GM23338 (cell line): ENCODE data around the gene MIDN. TPM values are rescaled to one million over a fixed set of nuclear protein-coding genes. Genes with fewer than 3 reads are reported as not detected.
"Not testable (repeated sequence)": the region's sequence is repeated elsewhere in the genome, so short reads cannot be mapped to it uniquely, and the experiment has no call there.

Source experiments
- ATAC-seq: fragments of 200-7000 bp; cut with Tn5 transposase; 3 replicates; pipeline ENCODE4 v1.9.1; 2020
- DNase-seq: peaks from one replicate; pipeline ENCODE4 v3.0.0-alpha.2; 2015; ENCODE audit warnings: low spot score
- H2AFZ ChIP-seq: fragments of 200-600 bp; sonication (generic); 2 replicates; pipeline ENCODE4 v1.8.0; 2016; ENCODE audit warnings: antibody characterized with exemption, mild to moderate bottlenecking, moderate library complexity
- H3F3A ChIP-seq: fragments of 200-600 bp; sonication (generic); replicated peaks from 2 replicates; pipeline ENCODE4 v1.8.0; 2017; ENCODE audit warnings: antibody characterized with exemption, mixed run types, low read depth
- H3K27ac ChIP-seq: fragments of 200-600 bp; sonication (generic); 2 replicates; pipeline ENCODE4 v1.6.1; 2016; ENCODE audit warnings: low read depth
- H3K27me3 ChIP-seq: fragments of 200-600 bp; sonication (generic); 2 replicates; pipeline ENCODE4 v1.8.0; 2016; ENCODE audit warnings: mild to moderate bottlenecking, mixed run types, moderate library complexity; ENCODE audit not compliant: insufficient read depth
- H3K36me3 ChIP-seq: fragments of 200-600 bp; sonication (generic); 2 replicates; pipeline ENCODE4 v1.8.0; 2016; ENCODE audit warnings: mild to moderate bottlenecking; ENCODE audit not compliant: insufficient read depth
- H3K4me1 ChIP-seq: fragments of 200-600 bp; sonication (generic); 2 replicates; pipeline ENCODE4 v1.8.0; 2016; ENCODE audit warnings: mild to moderate bottlenecking, moderate library complexity; ENCODE audit not compliant: insufficient read depth
- H3K4me2 ChIP-seq: fragments of 200-600 bp; sonication (generic); 2 replicates; pipeline ENCODE4 v1.7.1; 2017; ENCODE audit warnings: mixed run types
- H3K4me3 ChIP-seq: fragments of 200-600 bp; sonication (generic); 2 replicates; pipeline ENCODE4 v1.6.1; 2016; ENCODE audit warnings: mixed run types
- H3K79me2 ChIP-seq: fragments of 200-600 bp; sonication (generic); replicated peaks from 2 replicates; pipeline ENCODE4 v1.8.0; 2017; ENCODE audit warnings: mild to moderate bottlenecking; ENCODE audit not compliant: insufficient read depth
- H3K9me2 ChIP-seq: fragments of 200-600 bp; sonication (generic); 2 replicates; pipeline ENCODE4 v1.8.0; 2017; ENCODE audit not compliant: insufficient read depth
- H4K20me1 ChIP-seq: fragments of 200-600 bp; sonication (generic); replicated peaks from 2 replicates; pipeline ENCODE4 v1.8.0; 2017; ENCODE audit warnings: mild to moderate bottlenecking; ENCODE audit not compliant: insufficient read depth
- H3K27ac Mint-ChIP-seq: 2 replicates; pipeline ENCODE4 v1.8.0; 2020; ENCODE audit warnings: inconsistent platforms, mild to moderate bottlenecking, moderate library complexity, mixed read lengths
- H3K27me3 Mint-ChIP-seq: 3 replicates; pipeline ENCODE4 v1.8.0; 2022; ENCODE audit warnings: low read depth, mild to moderate bottlenecking, moderate library complexity, mixed read lengths, inconsistent platforms; ENCODE audit not compliant: insufficient read depth, poor library complexity
- H3K36me3 Mint-ChIP-seq: 3 replicates; pipeline ENCODE4 v1.8.0; 2021; ENCODE audit warnings: low read depth, mild to moderate bottlenecking, inconsistent platforms, moderate library complexity, mixed read lengths
- H3K4me1 Mint-ChIP-seq: 3 replicates; pipeline ENCODE4 v1.8.0; 2020; ENCODE audit warnings: mild to moderate bottlenecking, inconsistent platforms, mixed read lengths
- H3K4me3 Mint-ChIP-seq: 3 replicates; pipeline ENCODE4 v1.8.0; 2021; ENCODE audit warnings: moderate library complexity, mild to moderate bottlenecking, inconsistent platforms, mixed read lengths
- H3K9me3 Mint-ChIP-seq: 3 replicates; pipeline ENCODE4 v1.8.0; 2020; ENCODE audit warnings: moderate library complexity, mild to moderate bottlenecking, inconsistent platforms, mixed read lengths
- EZH2 ChIP-seq: fragments of 200-600 bp; sonication (generic); IDR thresholded peaks from one replicate; pipeline ENCODE4 v1.8.0; 2017; ENCODE audit warnings: antibody characterized with exemption, mild to moderate bottlenecking, low read depth; ENCODE audit not compliant: unreplicated experiment
- STAT1 ChIP-seq: IDR thresholded peaks from one replicate; pipeline ENCODE4 v1.6.1; 2016; ENCODE audit warnings: antibody characterized with exemption; ENCODE audit not compliant: unreplicated experiment
- ZNF114 ChIP-seq: fragments of 250-450 bp; sonication (Bioruptor Pico); IDR thresholded peaks from 2 replicates; pipeline ENCODE4 v1.5.0; 2020; ENCODE audit warnings: mild to moderate bottlenecking, moderate library complexity
- ZNF331 ChIP-seq: fragments of 250-450 bp; sonication (Bioruptor Pico); IDR thresholded peaks from 2 replicates; pipeline ENCODE4 v1.5.0; 2020; ENCODE audit warnings: low read depth, mild to moderate bottlenecking, moderate library complexity
- polyA plus RNA-seq: library from polyadenylated mRNA; unstranded; fragments of >200 nt; fragmentation: Nextera tagmentation; extraction: Ambion mirVana; gene quantifications from 2 replicates; pipeline ENCODE4 v1.2.1, GENCODE V29; 2016
- total RNA-seq: library from RNA; depleted of rRNA; stranded (reverse); fragments of >200 nt; shearing (Covaris generic); gene quantifications from 2 replicates; pipeline ENCODE4 v1.2.3, GENCODE V29; 2014
- TF ChIP-seq, protein P1 (sequence below): IDR thresholded peaks from one replicate; pipeline ENCODE4 v1.6.1; 2018; ENCODE audit warnings: antibody characterized with exemption; ENCODE audit not compliant: unreplicated experiment
- TF ChIP-seq, protein P2 (sequence below), 2 experiments: fragments of 200-600 bp in 1 of 2; sonication (generic) in 1 of 2; conservative IDR thresholded peaks; 2 replicates each; pipeline versions ENCODE4 v1.5.1 to v1.6.1; 2016 to 2017; ENCODE audit warnings: antibody characterized with exemption in 2 of 2, low read depth in 2 of 2, mild to moderate bottlenecking in 2 of 2, moderate library complexity in 1 of 2

MIDN gene
- total and polyA plus RNA-seq, 2 experiments from 2014 or later = 28.6 to 113 TPM

DNA sequence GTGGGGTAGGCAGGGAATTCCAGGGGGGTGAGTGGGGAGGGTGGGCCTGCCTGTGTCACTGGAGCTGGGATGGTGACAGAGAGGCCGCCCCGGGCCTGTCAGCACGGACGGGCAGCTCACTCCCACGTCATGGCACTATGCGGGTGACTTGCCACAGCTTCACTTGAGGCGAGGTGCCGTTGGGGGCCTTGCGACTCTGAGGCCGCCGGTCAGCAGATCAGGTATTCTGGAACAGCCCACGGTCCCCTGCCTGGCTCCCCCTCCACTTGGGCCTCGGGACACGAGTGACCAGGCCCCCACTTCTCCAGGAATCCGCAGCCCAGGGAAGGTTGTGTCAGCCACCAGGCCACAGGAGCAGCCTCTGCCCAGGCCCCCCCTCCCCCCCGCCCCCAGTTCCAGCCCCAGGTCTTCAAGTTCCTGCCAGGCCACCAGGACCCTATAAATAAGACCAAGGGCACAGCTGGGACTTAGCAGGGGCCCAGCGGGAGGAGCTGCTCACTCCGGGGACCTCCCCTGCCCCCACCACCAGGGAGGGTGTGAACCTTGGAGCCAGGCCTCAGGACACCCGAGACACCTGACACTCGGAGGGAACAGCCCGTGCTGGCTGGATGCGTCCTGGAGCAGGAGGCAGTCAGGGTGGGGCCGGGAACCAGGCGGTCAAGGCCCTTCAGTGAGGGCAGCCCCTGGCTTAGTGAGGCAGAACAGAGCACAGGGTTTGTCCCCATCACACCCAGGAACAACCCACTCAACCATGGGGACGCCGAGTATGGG lies 2.7 kb upstream of the MIDN start:
- Mint-ChIP-seq H3K27ac (no peak overlapping the region), H3K27me3 (peaks cover 8% of the 10 kb centered on the region), H3K36me3 (peaks cover 5% of the 10 kb centered on the region; the same call in 2 of the 3 replicates), H3K4me3 (no peak overlapping the region), H3K4me1 (peaks cover 8% of the 10 kb centered on the region; the same call in 2 of the 3 replicates), H3K9me3 (no peaks in the 10 kb centered on the region; the same call in 2 of the 3 replicates)
- DNase-seq (no peak), ATAC-seq (no peak)
- Histone ChIP-seq H3K27me3 (no peaks in the 10 kb centered on the region), H3K27ac (no peak overlapping the region), H4K20me1 (peaks cover 3% of the 10 kb centered on the region; the same call in 1 of the 2 replicates), H3F3A (peaks cover 18% of the 10 kb centered on the region), H3K79me2 (peaks cover 9% of the 10 kb centered on the region), H3K9me2 (no peaks in the 10 kb centered on the region), H3K4me1 (peaks cover 3% of the 10 kb centered on the region; the same call in 1 of the 2 replicates), H3K36me3 (no peaks in the 10 kb centered on the region), H3K4me3 (no peak overlapping the region), H3K4me2 (no peak overlapping the region), H2AFZ (no peak overlapping the region)
- no peak for TF ChIP-seq ZNF114
- TF ChIP-seq, protein P1, sequence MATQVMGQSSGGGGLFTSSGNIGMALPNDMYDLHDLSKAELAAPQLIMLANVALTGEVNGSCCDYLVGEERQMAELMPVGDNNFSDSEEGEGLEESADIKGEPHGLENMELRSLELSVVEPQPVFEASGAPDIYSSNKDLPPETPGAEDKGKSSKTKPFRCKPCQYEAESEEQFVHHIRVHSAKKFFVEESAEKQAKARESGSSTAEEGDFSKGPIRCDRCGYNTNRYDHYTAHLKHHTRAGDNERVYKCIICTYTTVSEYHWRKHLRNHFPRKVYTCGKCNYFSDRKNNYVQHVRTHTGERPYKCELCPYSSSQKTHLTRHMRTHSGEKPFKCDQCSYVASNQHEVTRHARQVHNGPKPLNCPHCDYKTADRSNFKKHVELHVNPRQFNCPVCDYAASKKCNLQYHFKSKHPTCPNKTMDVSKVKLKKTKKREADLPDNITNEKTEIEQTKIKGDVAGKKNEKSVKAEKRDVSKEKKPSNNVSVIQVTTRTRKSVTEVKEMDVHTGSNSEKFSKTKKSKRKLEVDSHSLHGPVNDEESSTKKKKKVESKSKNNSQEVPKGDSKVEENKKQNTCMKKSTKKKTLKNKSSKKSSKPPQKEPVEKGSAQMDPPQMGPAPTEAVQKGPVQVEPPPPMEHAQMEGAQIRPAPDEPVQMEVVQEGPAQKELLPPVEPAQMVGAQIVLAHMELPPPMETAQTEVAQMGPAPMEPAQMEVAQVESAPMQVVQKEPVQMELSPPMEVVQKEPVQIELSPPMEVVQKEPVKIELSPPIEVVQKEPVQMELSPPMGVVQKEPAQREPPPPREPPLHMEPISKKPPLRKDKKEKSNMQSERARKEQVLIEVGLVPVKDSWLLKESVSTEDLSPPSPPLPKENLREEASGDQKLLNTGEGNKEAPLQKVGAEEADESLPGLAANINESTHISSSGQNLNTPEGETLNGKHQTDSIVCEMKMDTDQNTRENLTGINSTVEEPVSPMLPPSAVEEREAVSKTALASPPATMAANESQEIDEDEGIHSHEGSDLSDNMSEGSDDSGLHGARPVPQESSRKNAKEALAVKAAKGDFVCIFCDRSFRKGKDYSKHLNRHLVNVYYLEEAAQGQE = no peak

DNA sequence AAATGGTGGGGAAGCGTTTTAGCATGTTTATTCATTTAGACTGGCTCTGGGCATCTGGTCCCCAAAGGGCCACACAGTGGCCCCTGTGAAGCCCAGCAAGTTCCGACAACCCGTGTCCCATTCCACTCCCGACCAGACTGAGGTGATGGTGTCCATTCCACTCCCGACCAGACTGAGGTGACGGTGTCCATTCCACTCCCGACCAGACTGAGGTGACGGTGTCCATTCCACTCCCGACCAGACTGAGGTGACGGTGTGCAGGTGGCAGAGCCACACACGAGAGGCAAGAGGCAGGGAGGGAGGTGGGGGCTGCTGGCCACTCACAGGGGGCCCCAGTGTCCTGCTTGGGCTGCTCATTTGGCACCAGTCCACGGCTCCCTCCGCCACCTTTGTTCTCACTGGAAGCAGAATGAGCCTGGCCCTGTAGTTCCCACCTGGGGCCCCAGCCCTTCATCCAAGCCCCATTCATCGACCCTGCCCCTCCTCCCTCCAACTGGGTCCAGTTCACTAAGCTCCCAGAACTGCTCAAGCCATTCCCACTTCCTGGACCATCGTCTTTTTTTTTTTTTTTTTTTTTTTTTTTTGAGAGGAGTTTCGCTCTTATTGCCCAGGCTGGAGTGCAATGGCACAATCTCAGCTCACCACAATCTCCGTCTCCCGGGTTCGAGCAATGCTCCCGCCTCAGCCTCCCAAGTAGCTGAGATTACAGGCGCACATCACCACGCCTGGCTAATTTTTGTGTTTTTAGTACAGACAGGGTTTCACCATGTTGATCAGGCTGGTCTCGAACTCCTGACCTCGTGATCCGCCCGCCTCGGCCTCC lies 1.9 kb upstream of the MIDN start:
- H3K27ac Mint-ChIP-seq, H3K9me3 Mint-ChIP-seq, H3K36me3 ChIP-seq, H3K9me2 ChIP-seq, H4K20me1 ChIP-seq, H3K4me3 ChIP-seq, H3K4me3 Mint-ChIP-seq, ATAC-seq, H3K4me2 ChIP-seq, H3K27me3 ChIP-seq, H3K4me1 Mint-ChIP-seq, H2AFZ ChIP-seq, H3K27ac ChIP-seq, DNase-seq, H3K4me1 ChIP-seq: not testable (repeated sequence)
- H3K27me3 Mint-ChIP-seq = peaks cover 13% of the 10 kb centered on the region
- Histone ChIP-seq H3F3A (peaks cover 13% of the 10 kb centered on the region), H3K79me2 (peaks cover 17% of the 10 kb centered on the region)
- H3K36me3 Mint-ChIP-seq = peaks cover 13% of the 10 kb centered on the region; the same call in 2 of the 3 replicates

DNA sequence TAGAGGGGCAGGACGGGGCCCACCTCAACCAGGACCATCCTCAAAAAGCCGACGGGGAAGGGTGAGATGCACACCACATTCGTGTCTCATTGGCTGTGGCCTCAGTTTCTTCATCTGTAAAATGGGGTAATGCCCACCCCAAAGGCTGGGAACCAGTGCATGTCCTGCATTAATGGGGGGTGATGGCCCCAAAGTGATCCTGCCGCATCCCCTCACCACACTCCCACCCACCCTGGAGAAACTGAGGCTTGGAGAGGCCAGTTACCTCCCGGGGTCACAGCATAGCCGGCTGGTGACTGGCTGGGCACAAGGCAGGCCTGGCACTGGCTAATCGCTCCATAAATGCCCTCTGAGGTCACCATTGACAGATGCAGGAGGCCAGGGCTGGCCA lies 640 bp upstream of the MIDN start:
- Mint-ChIP-seq H3K9me3 (no peaks in the 10 kb centered on the region; the same call in 2 of the 3 replicates), H3K4me1 (peaks cover 5% of the 10 kb centered on the region; the same call in 2 of the 3 replicates), H3K27ac (no peak overlapping the region), H3K4me3 (peak overlapping the region; percentile 39), H3K36me3 (peaks cover 23% of the 10 kb centered on the region; the same call in 2 of the 3 replicates), H3K27me3 (peaks cover 17% of the 10 kb centered on the region)
- Histone ChIP-seq H3K4me3 (peak overlapping the region; percentile 84), H3K36me3 (no peaks in the 10 kb centered on the region), H3K9me2 (no peaks in the 10 kb centered on the region), H3F3A (peaks cover 13% of the 10 kb centered on the region), H3K4me1 (peaks cover 3% of the 10 kb centered on the region; the same call in 1 of the 2 replicates), H3K27me3 (no peaks in the 10 kb centered on the region), H3K4me2 (peak overlapping the region; percentile 74), H3K79me2 (peaks cover 28% of the 10 kb centered on the region), H3K27ac (no peak overlapping the region), H2AFZ (no peak overlapping the region), H4K20me1 (peaks cover 14% of the 10 kb centered on the region)
- ATAC-seq (no peak), DNase-seq (no peak)
- TF ChIP-seq, protein P2, sequence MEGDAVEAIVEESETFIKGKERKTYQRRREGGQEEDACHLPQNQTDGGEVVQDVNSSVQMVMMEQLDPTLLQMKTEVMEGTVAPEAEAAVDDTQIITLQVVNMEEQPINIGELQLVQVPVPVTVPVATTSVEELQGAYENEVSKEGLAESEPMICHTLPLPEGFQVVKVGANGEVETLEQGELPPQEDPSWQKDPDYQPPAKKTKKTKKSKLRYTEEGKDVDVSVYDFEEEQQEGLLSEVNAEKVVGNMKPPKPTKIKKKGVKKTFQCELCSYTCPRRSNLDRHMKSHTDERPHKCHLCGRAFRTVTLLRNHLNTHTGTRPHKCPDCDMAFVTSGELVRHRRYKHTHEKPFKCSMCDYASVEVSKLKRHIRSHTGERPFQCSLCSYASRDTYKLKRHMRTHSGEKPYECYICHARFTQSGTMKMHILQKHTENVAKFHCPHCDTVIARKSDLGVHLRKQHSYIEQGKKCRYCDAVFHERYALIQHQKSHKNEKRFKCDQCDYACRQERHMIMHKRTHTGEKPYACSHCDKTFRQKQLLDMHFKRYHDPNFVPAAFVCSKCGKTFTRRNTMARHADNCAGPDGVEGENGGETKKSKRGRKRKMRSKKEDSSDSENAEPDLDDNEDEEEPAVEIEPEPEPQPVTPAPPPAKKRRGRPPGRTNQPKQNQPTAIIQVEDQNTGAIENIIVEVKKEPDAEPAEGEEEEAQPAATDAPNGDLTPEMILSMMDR (conservative IDR thresholded peaks at IDR 0.05; ENCODE audit: low read depth in 2 of 2) = no peak
- TF ChIP-seq ZNF331 (CRISPR knock-in tag) (no peak), STAT1 (no peak), EZH2 (no peak)
- TF ChIP-seq, protein P1 = no peak
